ENCODE results near the gene MZT2A.
A peak's percentile ranks its signal among the peaks of the same experiment; 100 is the strongest.
"Not testable (repeated sequence)": the region's sequence is repeated elsewhere in the genome, so short reads cannot be mapped to it uniquely, and the experiment has no call there.

The MZT2A gene

DNA sequence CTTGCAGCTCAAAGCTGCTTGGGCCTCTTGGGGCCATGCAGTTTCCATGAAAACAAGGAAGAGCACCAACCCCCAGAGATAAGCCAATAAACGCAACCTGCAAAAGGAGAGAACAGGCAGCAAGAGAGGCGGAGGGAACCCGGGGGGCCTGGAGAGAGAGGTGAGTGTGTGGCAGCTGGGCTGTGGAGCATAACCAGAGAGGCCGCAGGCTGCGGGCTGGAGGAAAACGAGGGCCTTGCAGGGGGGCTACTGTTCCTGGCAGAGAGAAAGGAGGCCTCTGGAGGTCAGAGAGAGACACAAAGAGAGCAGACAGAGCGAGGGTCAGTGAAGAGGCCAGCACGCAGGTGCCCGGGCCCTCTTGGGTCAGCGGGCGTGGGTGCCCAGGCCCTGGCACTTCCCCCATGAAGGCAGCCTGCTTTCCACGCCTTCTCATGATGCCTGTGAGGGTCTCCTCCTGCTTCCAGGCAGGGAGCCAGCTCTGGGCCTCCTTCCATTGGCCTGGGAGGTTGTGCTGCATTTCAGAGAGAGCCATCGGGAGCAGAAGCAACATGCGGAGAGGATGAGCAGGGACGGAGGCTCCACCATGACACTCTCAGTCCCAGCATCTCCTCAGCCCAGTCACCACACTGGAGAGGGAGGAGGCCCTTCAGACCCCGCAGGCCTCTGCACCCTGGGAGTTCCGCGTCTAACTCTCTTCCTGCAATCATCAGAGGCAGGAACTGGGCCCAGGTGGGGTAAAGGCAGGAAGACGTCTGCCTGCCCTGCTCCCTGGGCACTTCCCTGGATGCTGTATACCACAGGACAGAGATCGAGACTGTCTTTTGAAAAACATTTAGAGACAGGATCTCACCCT is 1.4 kb downstream of the MZT2A start:
- not testable (repeated sequence) for DNase-seq

DNA sequence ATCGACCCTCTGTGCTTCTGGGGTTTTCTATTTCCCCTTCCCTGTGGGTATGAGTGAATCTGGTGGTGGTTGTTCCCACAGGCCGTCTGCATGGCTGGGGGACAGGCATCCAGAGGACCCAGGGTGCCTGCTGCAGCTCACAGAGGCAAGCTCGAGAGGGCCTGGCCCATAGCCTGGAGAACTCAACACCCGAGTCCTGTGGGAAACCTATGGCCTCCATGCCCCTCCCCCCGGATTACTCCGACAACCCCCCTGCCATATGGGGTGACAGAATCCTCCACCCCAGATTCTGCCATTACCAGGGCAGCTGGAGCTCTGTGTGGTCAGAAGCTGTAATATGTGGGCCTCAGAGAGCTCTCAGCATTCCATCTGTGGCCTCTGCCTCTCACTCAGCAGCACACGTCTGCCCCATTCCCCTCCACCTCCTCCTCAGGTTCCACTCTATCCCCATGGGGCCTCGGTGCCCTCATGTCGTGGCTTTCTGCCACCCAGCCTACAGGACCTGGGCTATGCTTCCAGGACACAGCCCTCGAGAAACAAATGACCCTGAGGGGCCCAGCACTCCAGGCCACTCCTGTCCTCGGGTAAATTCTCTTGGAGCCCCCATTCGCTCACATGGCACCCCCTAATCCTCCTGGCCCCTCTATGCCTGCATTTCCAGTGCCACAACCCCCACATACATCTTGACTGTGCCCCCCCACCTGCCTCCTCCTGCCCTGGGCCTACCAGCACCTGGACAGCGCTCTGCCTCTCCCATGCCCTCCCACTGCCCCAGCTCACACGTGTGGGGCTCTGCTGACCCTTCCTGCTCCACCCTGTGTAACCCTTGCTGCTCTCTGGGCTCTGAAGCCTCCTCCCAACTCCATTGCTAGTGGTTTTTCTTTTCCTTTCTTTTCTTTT is 3.6 kb downstream of the MZT2A start:
- DNase-seq = no peak

DNA sequence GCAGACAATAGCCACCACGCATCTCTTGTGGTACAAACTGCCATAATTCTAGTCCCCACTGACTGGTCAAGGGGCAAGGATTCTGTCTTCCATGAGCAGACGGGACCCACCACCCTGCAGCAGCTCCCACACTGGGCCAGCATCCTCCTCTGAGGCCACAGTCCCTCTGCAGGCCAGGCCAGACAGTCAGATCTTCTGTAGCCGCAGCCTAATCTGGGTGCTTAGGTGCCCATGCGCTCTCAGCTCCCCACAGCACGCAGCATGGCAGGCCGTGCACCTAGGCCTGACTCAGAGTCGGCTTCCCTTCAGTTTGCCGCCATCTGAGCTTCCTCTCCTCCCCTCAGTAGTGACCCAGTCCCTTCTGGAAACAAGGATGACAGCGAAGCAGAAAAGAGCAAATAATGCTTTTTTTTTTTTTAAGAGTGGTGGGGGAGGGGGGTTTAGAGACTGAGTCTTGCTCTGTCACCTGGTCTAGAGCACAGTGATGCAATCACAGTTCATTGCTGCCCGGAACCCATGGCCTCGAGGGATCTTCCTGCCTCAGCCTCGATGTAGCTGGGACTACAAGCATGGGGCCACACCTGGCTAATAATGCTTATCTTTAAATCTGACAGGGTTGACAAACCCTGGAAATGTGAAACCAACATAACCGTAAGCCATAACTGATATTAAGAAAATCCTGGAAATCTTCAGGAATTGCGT is 5.8 kb downstream of the MZT2A start:
- not testable (repeated sequence) for DNase-seq

DNA sequence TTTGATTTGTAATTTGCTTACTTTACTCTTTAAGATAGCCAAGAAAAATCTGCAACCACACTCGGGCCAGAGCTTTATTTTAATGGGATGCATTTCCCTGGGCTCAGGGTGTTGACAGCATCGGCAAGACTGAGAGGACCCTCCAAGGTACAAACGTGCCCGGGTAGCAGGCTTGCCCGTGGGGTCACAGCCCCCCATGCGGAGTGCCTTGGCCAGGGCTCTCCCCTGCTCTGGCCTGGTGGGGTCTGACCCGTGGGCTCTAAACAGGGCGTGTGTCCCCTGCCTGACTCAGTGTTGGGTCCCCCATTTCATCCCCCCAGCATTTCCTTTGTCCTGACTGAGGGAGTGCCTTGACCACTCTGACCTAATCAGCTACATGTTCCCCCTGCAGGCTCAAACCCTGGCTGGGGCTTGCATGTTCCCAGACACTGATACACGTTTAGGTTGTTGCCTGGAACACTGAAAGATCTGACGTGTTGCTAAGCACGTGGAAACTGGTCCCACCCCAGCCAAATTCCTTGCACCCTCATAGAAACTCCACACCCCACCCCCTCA is 7.2 kb downstream of the MZT2A start:
- not testable (repeated sequence) for DNase-seq

DNA sequence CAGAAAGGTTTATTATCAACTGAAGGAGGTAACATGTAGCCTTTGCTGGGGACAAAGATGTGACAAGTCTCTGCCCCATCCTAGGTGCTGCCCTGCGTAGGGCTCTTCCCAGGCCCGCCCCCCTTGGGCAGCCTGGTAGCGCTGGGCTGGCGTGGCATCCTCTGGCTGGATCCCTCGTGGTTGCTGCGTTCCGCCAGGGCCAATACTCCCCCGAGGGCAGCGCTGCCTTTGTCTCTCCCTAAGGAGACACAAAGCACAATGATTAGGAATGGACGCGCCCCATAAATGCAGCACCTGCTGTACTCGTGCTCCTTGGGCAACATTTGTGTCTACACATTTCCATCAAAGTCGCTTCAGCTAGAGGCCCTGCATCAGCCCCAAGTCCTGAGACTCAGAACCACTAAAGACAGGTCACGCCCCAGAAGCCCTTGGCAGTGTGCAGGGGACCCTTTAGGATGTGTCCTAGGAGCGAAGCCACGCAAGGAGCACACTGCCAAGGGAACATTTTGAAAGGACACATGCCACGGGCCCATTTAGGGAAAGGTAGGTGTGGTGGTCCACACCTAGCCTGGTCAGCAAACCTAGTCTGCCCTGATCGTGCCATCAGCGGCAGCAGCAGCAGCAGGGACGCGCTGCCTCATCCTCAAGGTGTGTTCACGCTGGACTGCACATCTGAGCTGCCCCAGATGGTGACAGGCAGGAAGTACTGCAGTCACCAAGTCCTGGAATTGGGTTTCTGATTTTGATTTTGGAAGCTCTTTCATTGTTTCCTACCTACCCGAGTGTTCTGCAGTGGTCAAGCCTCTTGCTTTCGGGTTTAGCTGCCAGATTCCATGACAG is 8.0 kb downstream of the MZT2A start:
- DNase-seq = not testable (repeated sequence)

DNA sequence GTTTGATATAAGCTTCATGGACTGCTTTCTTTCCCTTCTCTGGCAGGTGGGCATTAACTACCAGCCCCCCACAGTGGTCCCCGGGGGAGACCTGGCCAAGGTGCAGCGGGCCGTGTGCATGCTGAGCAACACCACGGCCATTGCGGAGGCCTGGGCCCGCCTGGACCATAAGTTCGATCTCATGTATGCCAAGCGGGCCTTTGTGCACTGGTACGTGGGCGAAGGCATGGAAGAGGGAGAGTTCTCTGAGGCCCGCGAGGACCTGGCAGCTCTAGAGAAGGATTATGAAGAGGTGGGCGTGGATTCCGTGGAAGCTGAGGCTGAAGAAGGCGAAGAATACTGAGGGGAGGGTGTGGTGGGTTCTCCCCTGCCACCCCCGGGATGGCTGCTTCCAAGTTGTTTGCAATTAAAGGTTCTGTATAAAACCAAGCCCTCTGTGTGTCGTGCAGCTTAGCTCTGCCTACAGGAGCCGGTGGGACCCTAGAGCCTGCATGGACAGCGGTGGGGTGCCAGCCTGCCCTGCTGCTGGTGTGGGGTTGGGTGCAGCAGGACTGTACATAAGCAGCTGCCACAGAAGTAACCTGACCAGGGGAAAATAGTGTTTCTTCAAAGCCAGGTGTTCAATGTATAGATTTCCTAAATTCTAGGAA is 9.6 kb downstream of the MZT2A start:
- DNase-seq = not testable (repeated sequence)

DNA sequence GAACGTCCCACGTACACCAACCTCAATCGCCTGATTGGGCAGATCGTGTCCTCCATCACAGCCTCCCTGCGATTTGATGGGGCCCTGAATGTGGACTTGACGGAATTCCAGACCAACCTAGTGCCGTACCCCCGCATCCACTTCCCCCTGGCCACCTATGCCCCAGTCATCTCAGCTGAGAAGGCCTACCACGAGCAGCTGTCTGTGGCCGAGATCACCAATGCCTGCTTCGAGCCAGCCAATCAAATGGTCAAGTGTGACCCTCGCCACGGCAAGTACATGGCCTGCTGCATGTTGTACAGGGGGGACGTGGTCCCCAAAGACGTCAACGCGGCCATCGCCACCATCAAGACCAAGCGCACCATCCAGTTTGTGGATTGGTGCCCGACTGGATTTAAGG is 11.8 kb downstream of the MZT2A start:
- not testable (repeated sequence) for DNase-seq

DNA sequence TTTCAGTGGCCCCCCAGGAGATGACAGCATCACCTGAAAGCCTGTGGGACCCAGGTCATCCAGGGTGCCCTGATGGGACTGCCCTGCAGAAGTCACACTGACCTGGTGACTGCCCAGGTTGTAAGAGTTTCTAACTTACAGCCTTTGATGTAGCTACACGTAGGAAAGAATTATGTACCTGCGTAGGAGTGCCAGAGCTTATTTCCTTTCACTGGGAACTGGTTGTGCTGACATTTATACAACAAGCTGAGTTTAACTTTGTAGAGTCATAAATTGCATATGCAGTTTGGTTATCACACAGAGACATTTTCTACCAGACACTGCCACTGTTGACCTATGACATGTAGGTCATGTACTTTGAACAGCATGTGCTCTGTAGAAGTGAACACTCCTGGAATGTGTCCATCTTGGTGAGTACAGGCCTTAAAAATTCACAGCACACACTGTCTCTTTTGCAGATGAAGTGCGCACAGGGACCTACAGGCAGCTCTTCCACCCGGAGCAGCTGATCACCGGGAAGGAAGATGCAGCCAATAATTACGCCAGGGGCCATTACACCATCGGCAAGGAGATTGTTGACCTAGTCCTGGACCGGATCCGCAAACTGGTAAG is 13.2 kb downstream of the MZT2A start:
- not testable (repeated sequence) for DNase-seq

DNA sequence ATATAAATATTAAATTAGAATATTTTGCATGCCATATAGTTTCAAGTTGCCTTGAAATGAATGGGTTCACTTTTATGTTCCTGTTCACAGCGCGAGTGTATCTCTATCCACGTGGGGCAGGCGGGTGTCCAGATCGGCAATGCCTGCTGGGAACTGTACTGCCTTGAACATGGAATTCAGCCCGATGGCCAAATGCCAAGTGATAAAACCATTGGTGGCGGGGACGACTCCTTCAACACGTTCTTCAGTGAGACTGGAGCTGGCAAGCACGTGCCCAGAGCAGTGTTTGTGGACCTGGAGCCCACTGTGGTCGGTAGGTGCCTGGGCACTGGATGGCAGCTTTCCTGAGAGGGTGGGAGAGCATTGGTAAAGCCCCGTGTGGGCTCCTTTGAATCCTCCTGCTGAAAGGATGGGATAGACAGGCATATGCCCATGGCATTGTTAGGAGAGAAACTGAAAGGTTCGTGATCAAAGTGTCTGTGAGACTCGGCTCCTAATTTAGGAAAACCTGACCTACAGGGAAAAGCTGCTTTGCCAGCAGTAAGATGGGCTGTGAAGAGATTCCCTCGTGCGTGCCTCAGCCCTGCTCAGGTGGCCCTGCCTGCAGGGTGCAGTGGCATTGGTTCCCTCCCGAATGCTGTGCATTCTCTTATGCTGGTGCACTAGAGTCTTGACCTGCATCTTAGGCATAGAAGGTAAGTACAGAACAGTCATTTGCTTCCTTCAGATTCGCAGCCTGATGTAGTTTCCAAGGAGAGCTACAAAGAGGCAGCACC is 13.9 kb downstream of the MZT2A start:
- peak; percentile 4 for DNase-seq

DNA sequence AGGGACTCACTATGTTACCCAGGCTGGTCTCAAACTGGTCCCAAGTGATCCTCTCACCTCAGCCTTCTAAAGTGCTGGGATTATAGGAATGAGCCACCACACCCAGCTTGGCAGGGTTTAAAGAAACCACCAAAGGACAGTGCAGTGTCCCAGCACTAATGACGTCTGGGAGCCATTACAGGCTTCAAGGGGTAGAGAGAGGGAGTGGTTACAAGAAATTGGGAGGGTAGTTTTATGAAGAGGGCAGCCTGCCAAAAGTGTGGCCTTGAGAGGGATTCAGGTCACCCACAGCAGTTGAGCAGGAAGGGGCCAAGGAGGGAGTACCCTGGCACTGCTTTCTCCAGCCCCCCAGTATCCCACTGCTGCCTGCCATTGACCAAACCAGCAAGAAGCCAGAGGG is 15.0 kb downstream of the MZT2A start:
- DNase-seq = not testable (repeated sequence)

DNA sequence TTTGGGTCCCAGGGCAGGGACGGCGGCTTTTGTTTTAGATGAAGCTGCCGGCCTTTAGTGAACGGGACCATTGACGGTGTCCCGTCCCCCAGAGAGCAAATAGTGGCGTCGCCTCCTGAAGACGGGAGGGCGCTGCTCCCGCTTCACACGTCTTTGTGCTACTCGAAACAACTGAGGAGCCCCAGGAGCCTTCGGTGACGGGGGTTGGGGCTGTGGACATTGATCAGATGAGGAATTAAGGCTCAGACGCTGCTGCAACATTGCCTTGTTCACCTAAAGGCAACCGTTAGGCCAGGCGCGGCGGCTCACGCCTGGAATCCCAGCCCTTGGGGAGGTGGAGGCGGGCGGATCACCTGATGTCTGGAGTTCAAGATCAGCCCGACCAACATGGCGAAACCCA is 15.8 kb downstream of the MZT2A start:
- not testable (repeated sequence) for DNase-seq

DNA sequence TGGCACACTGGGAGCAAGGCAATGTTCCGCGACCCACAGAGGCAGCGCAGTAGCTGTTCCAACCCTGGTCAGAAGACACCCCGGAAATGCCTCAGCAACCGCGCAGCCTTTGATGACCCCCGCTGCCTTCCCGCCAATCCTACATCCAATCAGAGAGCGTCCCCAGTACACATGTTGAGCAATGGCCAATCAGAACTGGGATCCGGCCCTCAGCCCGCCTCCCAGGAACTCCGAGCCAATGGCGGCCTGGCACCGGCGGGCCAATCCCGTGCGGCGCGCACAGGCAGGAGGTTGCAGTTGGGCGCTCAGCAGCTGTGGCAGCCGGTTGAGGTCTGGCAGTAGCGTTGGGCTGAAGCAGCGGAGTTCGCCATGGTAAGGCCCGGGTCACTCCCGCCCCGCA is 16.4 kb downstream of the MZT2A start, which contains the start of gene TUBA3D:
Gene TUBA3D (plus strand): TSS at position 289 of the 400 bp plus-strand sequence. CDS start 81 bp downstream, at position 370.
- no peak for DNase-seq

DNA sequence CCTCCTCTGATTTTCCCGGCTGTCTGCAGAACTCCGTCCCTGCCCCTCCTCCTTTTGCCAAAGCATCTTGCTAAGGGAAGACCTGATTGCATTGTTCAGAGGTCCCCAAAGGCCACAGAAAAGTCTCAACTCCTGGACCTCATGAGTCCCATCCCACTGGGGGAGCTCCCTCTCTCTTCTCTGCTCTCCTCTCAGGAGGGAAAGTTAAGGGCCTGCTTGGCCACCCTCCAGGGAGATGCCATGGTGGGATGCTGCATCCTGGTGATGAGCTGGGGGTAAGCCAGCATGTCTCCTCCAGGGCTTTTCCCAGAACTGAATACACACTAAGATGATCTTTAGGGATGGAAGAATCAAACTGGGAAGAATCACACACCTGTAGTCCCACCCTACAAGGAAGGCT is 18.9 kb downstream of the MZT2A start:
- DNase-seq = not testable (repeated sequence)

DNA sequence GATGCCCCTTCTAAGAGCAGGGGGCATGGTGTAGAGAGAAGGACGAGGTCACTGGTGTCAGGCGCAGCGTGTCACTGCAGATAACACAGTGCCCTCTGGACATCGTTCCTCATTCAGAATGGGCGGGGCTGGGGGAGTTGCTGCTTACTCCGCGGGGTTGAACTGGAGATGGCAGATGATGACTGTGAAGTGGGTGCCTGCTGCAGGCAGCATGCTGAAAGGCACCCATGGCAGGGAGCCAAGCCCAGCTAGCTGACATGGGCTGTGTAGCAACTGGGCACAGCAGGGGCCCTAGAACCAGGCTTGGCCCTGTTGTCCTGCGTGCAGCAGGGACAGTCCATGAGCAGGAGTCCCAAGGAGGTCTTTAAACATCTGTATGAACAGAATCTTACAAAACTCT is 20.6 kb downstream of the MZT2A start:
- not testable (repeated sequence) for DNase-seq

DNA sequence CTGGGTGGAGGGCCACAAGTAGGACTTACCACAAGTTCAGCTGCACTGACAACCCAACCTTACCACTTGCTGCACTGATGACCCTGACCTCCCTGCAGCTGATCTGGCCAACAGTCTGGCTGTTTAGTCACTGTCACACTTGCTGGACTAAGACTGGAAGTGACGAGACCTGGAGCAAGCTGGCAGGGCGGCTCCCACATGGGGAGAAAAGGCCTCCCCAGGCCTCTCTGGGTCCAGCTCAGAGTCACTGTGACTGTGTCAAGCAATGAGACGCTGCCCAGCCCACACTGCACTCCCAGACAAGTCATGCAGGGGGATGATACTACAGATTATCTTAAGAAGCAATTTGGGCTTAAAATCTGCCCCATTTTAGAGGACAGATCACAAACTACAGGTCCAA is 21.3 kb downstream of the MZT2A start:
- not testable (repeated sequence) for DNase-seq

DNA sequence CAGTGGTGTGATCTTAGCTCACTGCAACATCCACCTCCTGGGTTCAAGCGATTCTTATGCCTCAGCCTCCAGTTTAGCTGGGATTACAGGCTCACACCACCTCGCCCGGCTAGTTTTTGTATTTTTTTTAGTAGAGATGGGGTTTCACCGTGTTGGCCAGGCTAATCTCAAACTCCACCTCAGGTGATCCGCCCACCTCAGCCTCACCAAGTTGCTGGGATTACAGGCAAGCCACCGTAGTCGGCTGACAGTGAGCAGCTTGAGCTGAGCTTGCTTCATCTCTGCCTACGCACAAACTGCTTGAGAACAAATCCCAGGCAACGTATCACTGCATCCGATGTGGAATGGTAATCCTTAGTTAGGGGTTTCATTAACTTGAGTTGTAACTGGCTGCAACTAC is 24.5 kb downstream of the MZT2A start:
- not testable (repeated sequence) for DNase-seq

DNA sequence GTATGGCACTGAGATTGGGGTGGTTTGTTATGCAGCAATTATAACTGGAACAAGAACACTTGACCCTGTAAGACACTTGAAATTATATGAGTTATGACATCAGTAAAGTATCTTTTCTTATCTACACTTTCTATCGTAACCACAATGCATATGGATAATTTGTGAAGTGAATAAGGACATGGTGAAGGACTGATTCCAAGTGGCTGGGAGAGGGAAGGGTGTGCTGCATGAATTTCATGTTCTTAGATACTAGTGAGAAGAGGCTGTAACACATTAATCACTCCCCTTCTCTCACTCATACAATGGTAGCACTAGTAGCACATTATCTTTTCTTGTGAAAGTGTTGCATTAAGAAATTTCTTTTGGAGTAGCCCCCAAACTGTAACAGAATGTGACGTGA is 37.3 kb downstream of the MZT2A start:
- not testable (repeated sequence) for DNase-seq

DNA sequence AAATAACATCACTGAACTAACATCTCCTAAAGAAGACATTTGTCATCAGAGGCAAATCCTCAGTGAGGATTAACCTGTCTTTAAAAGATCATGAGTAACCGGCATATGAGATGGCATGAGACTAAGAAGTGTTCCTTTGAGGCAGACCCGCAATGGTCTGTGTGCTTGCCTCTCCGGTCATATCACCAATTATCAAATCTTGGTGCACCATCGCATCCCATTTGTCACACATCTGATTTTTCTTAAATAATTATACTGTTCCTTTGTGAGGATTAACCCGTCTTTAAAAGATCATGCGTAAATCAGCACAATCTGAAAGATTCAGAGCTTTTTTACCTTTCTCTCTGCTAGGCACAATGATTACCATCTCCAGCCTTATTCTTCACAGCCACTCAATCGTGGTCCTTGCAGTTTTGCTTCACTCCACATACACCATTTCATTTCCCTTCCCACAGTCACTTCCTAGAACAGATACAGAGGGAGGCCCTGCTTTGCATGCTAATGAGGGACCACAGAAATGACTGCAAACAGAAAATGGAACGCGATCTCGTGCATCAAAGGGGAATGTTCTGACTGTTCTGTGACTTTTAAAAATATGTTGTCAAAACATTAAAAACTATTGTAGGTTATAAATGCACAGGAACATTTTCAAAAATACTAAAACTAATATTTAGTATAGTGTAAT is 40.8 kb downstream of the MZT2A start:
- DNase-seq = not testable (repeated sequence)

DNA sequence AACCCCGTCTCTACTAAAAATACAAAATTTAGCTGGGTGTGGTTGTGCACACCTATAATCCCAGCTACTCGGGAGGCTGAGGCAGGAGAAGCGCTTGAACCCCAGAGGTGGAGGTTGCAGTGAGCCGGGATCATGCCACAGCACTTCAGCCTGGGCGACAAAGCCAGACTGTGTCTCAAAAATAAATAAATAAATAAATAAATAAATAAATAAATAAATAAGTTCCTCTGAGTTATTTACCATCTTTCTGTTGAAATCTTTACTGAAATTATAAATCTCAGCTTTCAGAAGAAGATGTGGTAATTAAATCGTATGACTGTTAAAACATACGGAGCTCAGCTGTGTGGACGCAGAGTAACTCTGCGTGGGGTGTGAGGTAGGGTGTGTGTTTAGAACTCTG is 44.2 kb downstream of the MZT2A start:
- not testable (repeated sequence) for DNase-seq

Data from NCI-H2029 treated with DMSO at 0.1 percent for 48 hours (cell line).